ENCODE results near the gene CCR5AS.
"Not testable (repeated sequence)": the region's sequence is repeated elsewhere in the genome, so short reads cannot be mapped to it uniquely, and the experiment has no call there.

CCR5AS gene

DNA sequence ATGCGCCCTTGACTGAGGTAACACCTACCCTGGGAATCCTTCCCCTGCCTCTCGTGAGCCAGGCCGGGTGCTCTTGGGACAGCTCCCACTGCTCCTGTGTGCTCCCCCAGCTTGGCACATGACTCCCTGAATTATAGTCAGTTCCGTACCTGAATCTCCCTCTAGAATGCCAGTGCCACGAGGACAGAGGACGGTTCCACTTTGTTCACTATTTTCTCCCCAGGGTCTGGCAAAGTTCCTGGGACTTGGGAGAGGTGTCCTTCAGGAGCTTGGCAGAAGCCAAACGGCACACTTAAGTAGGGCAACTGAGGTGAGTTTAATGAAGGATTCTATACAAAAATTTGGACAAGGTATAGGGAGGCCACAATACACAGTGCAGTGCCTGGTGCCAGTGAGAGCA, 9.8 kb downstream of the CCR5AS start:
- DNase-seq = no peak
- H3K27me3 ChIP-seq = no peaks in the 10 kb centered on the region
- TF ChIP-seq, protein P1, sequence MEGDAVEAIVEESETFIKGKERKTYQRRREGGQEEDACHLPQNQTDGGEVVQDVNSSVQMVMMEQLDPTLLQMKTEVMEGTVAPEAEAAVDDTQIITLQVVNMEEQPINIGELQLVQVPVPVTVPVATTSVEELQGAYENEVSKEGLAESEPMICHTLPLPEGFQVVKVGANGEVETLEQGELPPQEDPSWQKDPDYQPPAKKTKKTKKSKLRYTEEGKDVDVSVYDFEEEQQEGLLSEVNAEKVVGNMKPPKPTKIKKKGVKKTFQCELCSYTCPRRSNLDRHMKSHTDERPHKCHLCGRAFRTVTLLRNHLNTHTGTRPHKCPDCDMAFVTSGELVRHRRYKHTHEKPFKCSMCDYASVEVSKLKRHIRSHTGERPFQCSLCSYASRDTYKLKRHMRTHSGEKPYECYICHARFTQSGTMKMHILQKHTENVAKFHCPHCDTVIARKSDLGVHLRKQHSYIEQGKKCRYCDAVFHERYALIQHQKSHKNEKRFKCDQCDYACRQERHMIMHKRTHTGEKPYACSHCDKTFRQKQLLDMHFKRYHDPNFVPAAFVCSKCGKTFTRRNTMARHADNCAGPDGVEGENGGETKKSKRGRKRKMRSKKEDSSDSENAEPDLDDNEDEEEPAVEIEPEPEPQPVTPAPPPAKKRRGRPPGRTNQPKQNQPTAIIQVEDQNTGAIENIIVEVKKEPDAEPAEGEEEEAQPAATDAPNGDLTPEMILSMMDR (IDR thresholded peaks at IDR 0.05) = no peak
- TF ChIP-seq EP300 (IDR thresholded peaks at IDR 0.05) (no peak), POLR2A (IDR thresholded peaks at IDR 0.05) (no peak), POLR2AphosphoS5 (IDR thresholded peaks at IDR 0.05) (no peak)
- no peak overlapping the region for H3K4me3 ChIP-seq
- H3K27ac ChIP-seq = no peak overlapping the region
- no peaks in the 10 kb centered on the region for H3K4me1 ChIP-seq
- WGBS, 2 donors = 95 to 96% methylated on average over 7 of the region's 7 CpGs
- no peaks in the 10 kb centered on the region for H3K36me3 ChIP-seq
- intact Hi-C loops (cut with DNase I) = no loop called here
- H3K9me3 ChIP-seq = no peaks in the 10 kb centered on the region

GRCh38 chr3:46395766-46396530, 10.9 kb downstream of the CCR5AS start:
- WGBS, 2 donors = 63 to 69% methylated on average over 6 of the region's 6 CpGs
- H3K27ac ChIP-seq = no peak overlapping the region
- intact Hi-C loops (cut with DNase I) = no loop called here

DNA sequence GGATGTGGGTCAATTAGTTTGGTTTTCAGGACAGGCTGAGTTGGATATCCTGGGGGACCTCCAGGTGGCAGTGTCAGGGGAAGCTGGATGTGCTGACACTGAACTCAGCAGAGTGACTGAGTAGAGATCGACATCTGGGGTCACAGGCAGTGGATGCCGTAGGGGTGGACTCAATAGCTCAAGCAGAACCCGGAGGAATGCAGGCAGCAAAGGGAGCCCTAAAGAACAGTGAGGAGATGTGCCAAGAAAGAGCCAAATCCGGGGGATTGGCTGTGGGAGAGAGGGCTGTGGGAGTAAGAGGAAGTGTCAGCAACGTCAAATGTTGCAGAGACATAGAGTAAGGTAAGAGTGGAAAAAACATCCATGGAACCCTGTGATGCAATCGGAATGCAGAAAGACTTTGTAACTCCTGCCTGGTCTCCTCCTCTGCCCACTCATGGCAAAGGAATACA, 11.6 kb downstream of the CCR5AS start:
- intact Hi-C loops (cut with DNase I) = no loop called here
- Histone ChIP-seq H3K9me3 (no peaks in the 10 kb centered on the region), H3K27me3 (no peaks in the 10 kb centered on the region), H3K36me3 (no peaks in the 10 kb centered on the region), H3K4me1 (no peaks in the 10 kb centered on the region), H3K27ac (no peak overlapping the region), H3K4me3 (no peak overlapping the region)
- TF ChIP-seq POLR2A (IDR thresholded peaks at IDR 0.05) = no peak
- TF ChIP-seq, protein P1 (IDR thresholded peaks at IDR 0.05) = no peak
- no peak for DNase-seq
- 79 to 90% methylated on average over 6 of the region's 6 CpGs for WGBS, 2 donors

More at GRCh38 chr3:46395766-46396530, 10.9 kb downstream of the CCR5AS start:
- H3K4me3 ChIP-seq = no peak overlapping the region
- TF ChIP-seq POLR2A (IDR thresholded peaks at IDR 0.05) (no peak), POLR2AphosphoS5 (IDR thresholded peaks at IDR 0.05) (no peak)
- no peaks in the 10 kb centered on the region for H3K27me3 ChIP-seq
- DNase-seq = no peak
- no peaks in the 10 kb centered on the region for H3K4me1 ChIP-seq
- no peaks in the 10 kb centered on the region for H3K36me3 ChIP-seq
- no peaks in the 10 kb centered on the region for H3K9me3 ChIP-seq

- H3K4me3 ChIP-seq = no peak overlapping the region
- WGBS, 2 donors = 77 to 79% methylated on average over 8 of the region's 8 CpGs
- no peak for DNase-seq
- no peaks in the 10 kb centered on the region for H3K4me1 ChIP-seq
- intact Hi-C loops (cut with DNase I) = no loop called here
- TF ChIP-seq POLR2A (IDR thresholded peaks at IDR 0.05) = no peak
- no peak for TF ChIP-seq POLR2AphosphoS5 (IDR thresholded peaks at IDR 0.05)
- TF ChIP-seq EP300 (IDR thresholded peaks at IDR 0.05) = no peak
- TF ChIP-seq, protein P1 (IDR thresholded peaks at IDR 0.05) = no peak
- no peaks in the 10 kb centered on the region for H3K27me3 ChIP-seq
- no peaks in the 10 kb centered on the region for H3K9me3 ChIP-seq
- H3K27ac ChIP-seq = no peak overlapping the region
- H3K36me3 ChIP-seq = no peaks in the 10 kb centered on the region
Measured at GRCh38 chr3:46393554-46394434, 13.1 kb downstream of the CCR5AS start.

- H3K27ac ChIP-seq = no peak overlapping the region
- intact Hi-C loops (cut with DNase I) = no loop called here
- H3K9me3 ChIP-seq = no peaks in the 10 kb centered on the region
- no peaks in the 10 kb centered on the region for H3K36me3 ChIP-seq
- no peaks in the 10 kb centered on the region for H3K4me1 ChIP-seq
- TF ChIP-seq EP300 (IDR thresholded peaks at IDR 0.05) = no peak
- TF ChIP-seq, protein P1 (IDR thresholded peaks at IDR 0.05) = no peak
- no peak for TF ChIP-seq POLR2AphosphoS5 (IDR thresholded peaks at IDR 0.05)
- no peak for TF ChIP-seq POLR2A (IDR thresholded peaks at IDR 0.05)
- DNase-seq = no peak
- no peaks in the 10 kb centered on the region for H3K27me3 ChIP-seq
- WGBS, 2 donors = 65 to 83% methylated on average over 2 of the region's 2 CpGs
- no peak overlapping the region for H3K4me3 ChIP-seq
Measured at GRCh38 chr3:46393011-46393410, 13.9 kb downstream of the CCR5AS start.

GRCh38 chr3:46391526-46391925, 15.3 kb downstream of the CCR5AS start:
- 93 to 95% methylated on average over 5 of the region's 5 CpGs for WGBS, 2 donors

More at GRCh38 chr3:46391526-46391925, 15.3 kb downstream of the CCR5AS start:
- H3K4me3 ChIP-seq; H3K36me3 ChIP-seq; DNase-seq; H3K4me1 ChIP-seq; H3K27me3 ChIP-seq; intact Hi-C loops (cut with DNase I); H3K27ac ChIP-seq; H3K9me3 ChIP-seq: not testable (repeated sequence)
